ENCODE measurements around the gene COL27A1. TPM values are rescaled to one million over a fixed set of nuclear protein-coding genes. Genes with fewer than 3 reads are reported as not detected.
"Not testable (repeated sequence)": the region's sequence is repeated elsewhere in the genome, so short reads cannot be mapped to it uniquely, and the experiment has no call there.

COL27A1 gene
- total and polyA plus RNA-seq, 3 donors from 2014 or later, result 9.3 to 68.8 (median 25.7) TPM

GRCh38 chr9:114330636-114331035, 175.3 kb downstream of the COL27A1 start:
- DNase-seq, result no peak
- no peaks in the 10 kb centered on the region for H3K27me3 ChIP-seq
- WGBS, 2 donors, result 60 to 66% methylated on average over 10 of the region's 10 CpGs
- H3K27ac ChIP-seq, result no peak overlapping the region
- TF ChIP-seq CTCF (IDR thresholded peaks at IDR 0.05), result no peak
- TF ChIP-seq POLR2A (IDR thresholded peaks at IDR 0.05), result no peak
- no peak overlapping the region for H3K4me3 ChIP-seq
- no peaks in the 10 kb centered on the region for H3K36me3 ChIP-seq (ENCODE audit: low read depth, missing control alignments)
- intact Hi-C loops (cut with DNase I; ENCODE audit: low total_unique reads), result no loop called here
- no peaks in the 10 kb centered on the region for H3K9me3 ChIP-seq
- H3K4me1 ChIP-seq, result no peaks in the 10 kb centered on the region

- H3K36me3 ChIP-seq (ENCODE audit: low read depth, missing control alignments); DNase-seq; H3K27me3 ChIP-seq; H3K4me3 ChIP-seq; H3K27ac ChIP-seq; intact Hi-C loops (cut with DNase I; ENCODE audit: low total_unique reads); H3K4me1 ChIP-seq; H3K9me3 ChIP-seq: not testable (repeated sequence)
- 74 to 80% methylated on average over 11 to 17 of the region's 19 CpGs for WGBS, 2 donors
Observed at GRCh38 chr9:114331229-114332195, 176.2 kb downstream of the COL27A1 start.

- intact Hi-C loops (cut with DNase I; ENCODE audit: low total_unique reads); H3K4me3 ChIP-seq; H3K27me3 ChIP-seq; DNase-seq; H3K27ac ChIP-seq; H3K4me1 ChIP-seq; H3K36me3 ChIP-seq (ENCODE audit: low read depth, missing control alignments); H3K9me3 ChIP-seq: not testable (repeated sequence)
- 72 to 75% methylated on average over 2 to 3 of the region's 4 CpGs for WGBS, 2 donors
Observed at GRCh38 chr9:114332474-114333040, 177.2 kb downstream of the COL27A1 start.

GRCh38 chr9:114333718-114334117, 178.4 kb downstream of the COL27A1 start:
- H3K36me3 ChIP-seq (ENCODE audit: low read depth, missing control alignments); H3K27ac ChIP-seq; H3K27me3 ChIP-seq; intact Hi-C loops (cut with DNase I; ENCODE audit: low total_unique reads); H3K4me3 ChIP-seq; H3K4me1 ChIP-seq; H3K9me3 ChIP-seq; DNase-seq: not testable (repeated sequence)
- 73 to 85% methylated on average over 2 to 3 of the region's 4 CpGs for WGBS, 2 donors

- WGBS, 2 donors, result 91 to 99% methylated on average over 8 to 9 of the region's 9 CpGs
- H3K4me3 ChIP-seq, result no peak overlapping the region
- no peaks in the 10 kb centered on the region for H3K27me3 ChIP-seq
- intact Hi-C loops (cut with DNase I; ENCODE audit: low total_unique reads), result no loop called here
- H3K4me1 ChIP-seq, result no peaks in the 10 kb centered on the region
- no peaks in the 10 kb centered on the region for H3K9me3 ChIP-seq
- H3K27ac ChIP-seq, result no peak overlapping the region
- TF ChIP-seq POLR2A (IDR thresholded peaks at IDR 0.05) (no peak), CTCF (IDR thresholded peaks at IDR 0.05) (no peak)
- H3K36me3 ChIP-seq (ENCODE audit: low read depth, missing control alignments), result no peaks in the 10 kb centered on the region
- no peak for DNase-seq
Observed at GRCh38 chr9:114334490-114334889, 179.2 kb downstream of the COL27A1 start.

GRCh38 chr9:114335745-114336144, 180.4 kb downstream of the COL27A1 start:
- no peak for DNase-seq
- intact Hi-C loops (cut with DNase I; ENCODE audit: low total_unique reads), result no loop called here
- no peak for TF ChIP-seq POLR2A (IDR thresholded peaks at IDR 0.05)
- TF ChIP-seq CTCF (IDR thresholded peaks at IDR 0.05), result no peak
- H3K27ac ChIP-seq, result no peak overlapping the region
- WGBS, 2 donors, result 66 to 68% methylated on average over 2 of the region's 2 CpGs
- no peaks in the 10 kb centered on the region for H3K36me3 ChIP-seq (ENCODE audit: low read depth, missing control alignments)
- H3K9me3 ChIP-seq, result no peaks in the 10 kb centered on the region
- H3K27me3 ChIP-seq, result no peaks in the 10 kb centered on the region
- no peaks in the 10 kb centered on the region for H3K4me1 ChIP-seq
- H3K4me3 ChIP-seq, result no peak overlapping the region

Data from testis (tissue), 3 donors.